HCT116 (cell line): ENCODE measurements around the gene ZYG11A. TPM values are rescaled to one million over a fixed set of nuclear protein-coding genes. Genes with fewer than 3 reads are reported as not detected.

Experiments used
- ATAC-seq: fragments of 200-7000 bp; cut with Tn5 transposase; 2 replicates; pipeline ENCODE4 v1.9.1; 2020; ENCODE audit warnings: mild to moderate bottlenecking, moderate library complexity
- BruUV-seq: library from RNA; stranded (reverse); fragments of 400-500 nt; replicated peaks from 2 replicates; lab custom pipeline; 2021; lab: Mats Ljungman, UMichigan
- CTCF ChIA-PET: fragments of 300-600 bp; sonication (Branson Sonifier 250); formaldehyde crosslinking; loops from one replicate; lab custom pipeline; 2021; ENCODE audit warnings: antibody characterized with exemption; lab: Charles Lee
- POLR2A ChIA-PET: fragments of 300-600, 350-600 bp; sonication (Branson Sonifier 250); formaldehyde crosslinking; loops from one replicate; lab custom pipeline; 2021; ENCODE audit warnings: antibody characterized with exemption; lab: Charles Lee
- RAD21 ChIA-PET, 2 experiments: fragments of 300-600 bp; sonication (Branson Sonifier 250); formaldehyde crosslinking; loops; one replicate each; lab custom pipeline; 2023; ENCODE audit warnings: low total read pairs in 2 of 2; ENCODE audit not compliant: uncharacterized antibody in 2 of 2, unreplicated experiment in 2 of 2, low non-redundant PET in 1 of 2; lab: Charles Lee
- DNase-seq: peaks from one replicate; pipeline ENCODE4 v3.0.0-alpha.2; 2010; ENCODE audit warnings: low read depth, low spot score
- H2AFZ ChIP-seq: fragments of 200-600 bp; shearing (Covaris generic), sonication (generic); 2 replicates; pipeline ENCODE4 v1.6.1; 2017; ENCODE audit warnings: low read depth, mixed run types, mixed read lengths, antibody characterized with exemption, low read length; ENCODE audit not compliant: poor library complexity, severe bottlenecking
- H3K27ac ChIP-seq: 2 replicates; pipeline ENCODE4 v1.5.1; 2012; ENCODE audit warnings: low read depth, low read length
- H3K27me3 ChIP-seq: fragments of 200-600 bp; sonication (generic); 2 replicates; pipeline ENCODE4 v1.6.1; 2016; ENCODE audit warnings: mixed run types, low read length, mixed read lengths; ENCODE audit not compliant: insufficient read depth
- H3K36me3 ChIP-seq, 2 experiments: fragments of 200-500 bp in 1 of 2; fragments of 200-600 bp in 1 of 2; sonication (Bioruptor generic) in 1 of 2; sonication (generic) in 1 of 2; 2 replicates each; pipeline versions ENCODE4 v1.5.1 to v1.6.1; 2014 to 2016; ENCODE audit warnings: low read length in 2 of 2, inconsistent platforms in 1 of 2, mixed read lengths in 1 of 2, mixed run types in 1 of 2; ENCODE audit not compliant: insufficient read depth in 2 of 2, control insufficient read depth in 1 of 2
- H3K4me1 ChIP-seq, 2 experiments: fragments of 200-600 bp in 1 of 2; sonication (generic) in 1 of 2; 2 replicates each; pipeline versions ENCODE4 v1.5.1 to v1.6.1; 2012 to 2017; ENCODE audit warnings: low read length in 2 of 2, inconsistent platforms in 1 of 2, mild to moderate bottlenecking in 1 of 2, mixed read lengths in 1 of 2, mixed run types in 1 of 2, moderate library complexity in 1 of 2; ENCODE audit not compliant: insufficient read depth in 2 of 2, control insufficient read depth in 1 of 2
- H3K4me2 ChIP-seq: fragments of 200-600 bp; sonication (generic); 2 replicates; pipeline ENCODE4 v1.6.1; 2017; ENCODE audit warnings: mixed run types, low read length, mixed read lengths
- H3K4me3 ChIP-seq, 2 experiments: fragments of 200-600 bp in 1 of 2; sonication (generic) in 1 of 2; replicated peaks in 1 of 2; 2 replicates each; pipeline ENCODE4 v1.5.1; 2011 to 2016; ENCODE audit warnings: low read length in 2 of 2, control low read depth in 1 of 2, low read depth in 1 of 2, mild to moderate bottlenecking in 1 of 2, mixed read lengths in 1 of 2, mixed run types in 1 of 2
- H3K79me2 ChIP-seq: fragments of 200-600 bp; sonication (generic); 2 replicates; pipeline ENCODE4 v1.6.1; 2017; ENCODE audit warnings: mild to moderate bottlenecking, mixed run types, low read length, moderate library complexity, mixed read lengths; ENCODE audit not compliant: insufficient read depth
- H3K9ac ChIP-seq: fragments of 200-600 bp; sonication (generic); 2 replicates; pipeline ENCODE4 v1.6.1; 2016; ENCODE audit warnings: low read length, mixed read lengths
- H3K9me2 ChIP-seq: fragments of 200-600 bp; sonication (generic), shearing (Covaris generic); 2 replicates; pipeline ENCODE4 v1.6.1; 2017; ENCODE audit warnings: mixed run types, mild to moderate bottlenecking, moderate library complexity; ENCODE audit not compliant: insufficient read depth
- H3K9me3 ChIP-seq, 2 experiments: fragments of 200-500 bp in 1 of 2; fragments of 200-600 bp in 1 of 2; sonication (Bioruptor generic) in 1 of 2; sonication (generic) in 1 of 2; 2 replicates each; pipeline ENCODE4 v1.6.1; 2014 to 2017; ENCODE audit warnings: low read length in 2 of 2, mixed read lengths in 2 of 2, inconsistent platforms in 1 of 2, low read depth in 1 of 2, mild to moderate bottlenecking in 1 of 2, mixed run types in 1 of 2, moderate library complexity in 1 of 2; ENCODE audit not compliant: control insufficient read depth in 1 of 2, insufficient read depth in 1 of 2
- H4K20me1 ChIP-seq: fragments of 200-600 bp; sonication (generic), shearing (Covaris generic); 2 replicates; pipeline ENCODE4 v1.6.1; 2017; ENCODE audit warnings: mixed run types, mild to moderate bottlenecking, moderate library complexity; ENCODE audit not compliant: insufficient read depth
- CBX3 ChIP-seq: IDR thresholded peaks from 2 replicates; pipeline ENCODE4 v1.6.1; 2012; ENCODE audit warnings: low read depth
- EGR1 ChIP-seq: IDR thresholded peaks from 2 replicates; pipeline ENCODE4 v1.6.1; 2012; ENCODE audit warnings: low read depth
- ELF1 ChIP-seq: IDR thresholded peaks from 2 replicates; pipeline ENCODE4 v1.6.1; 2012; ENCODE audit warnings: low read depth, borderline replicate concordance
- EZH2 ChIP-seq: fragments of 200-600 bp; sonication (generic); IDR thresholded peaks from 2 replicates; pipeline ENCODE4 v1.6.1; 2017; ENCODE audit warnings: antibody characterized with exemption, mixed run types
- EZH2phosphoT487 ChIP-seq: fragments of 200-600 bp; IDR thresholded peaks from 2 replicates; pipeline ENCODE4 v1.6.1; 2018; ENCODE audit warnings: antibody characterized with exemption, borderline replicate concordance
- FOSL1 ChIP-seq: IDR thresholded peaks from 2 replicates; pipeline ENCODE4 v1.6.1; 2012; ENCODE audit warnings: low read depth
- JUND ChIP-seq: IDR thresholded peaks from 2 replicates; pipeline ENCODE4 v1.6.1; 2012
- POLR2A ChIP-seq: IDR thresholded peaks from 2 replicates; pipeline ENCODE4 v1.7.0; 2011; ENCODE audit warnings: borderline replicate concordance; ENCODE audit not compliant: insufficient read depth, insufficient read length; ENCODE audit errors: extremely low read depth
- POLR2AphosphoS5 ChIP-seq: IDR thresholded peaks from 2 replicates; pipeline ENCODE4 v1.6.1; 2011; ENCODE audit warnings: mild to moderate bottlenecking, low read depth, low read length, moderate library complexity
- RAD21 ChIP-seq: IDR thresholded peaks from 2 replicates; pipeline ENCODE4 v1.6.1; 2012; ENCODE audit warnings: low read depth, mild to moderate bottlenecking
- SIN3A ChIP-seq: IDR thresholded peaks from 2 replicates; pipeline ENCODE4 v1.6.1; 2012; ENCODE audit warnings: low read depth
- SP1 ChIP-seq: IDR thresholded peaks from 2 replicates; pipeline ENCODE4 v1.6.1; 2012; ENCODE audit warnings: low read depth
- SRF ChIP-seq: IDR thresholded peaks from 2 replicates; pipeline ENCODE4 v1.6.1; 2012; ENCODE audit warnings: low read depth
- TCF7L2 ChIP-seq: IDR thresholded peaks from 2 replicates; pipeline ENCODE4 v1.7.0; 2011; ENCODE audit warnings: borderline replicate concordance, inconsistent platforms; ENCODE audit not compliant: insufficient read depth, insufficient read length; ENCODE audit errors: extremely low read depth
- ZFX ChIP-seq: fragments of 450-650 bp; IDR thresholded peaks from 2 replicates; pipeline ENCODE4 v1.6.1; 2017
- ZNF274 ChIP-seq: fragments of 200-500 bp; sonication (Bioruptor generic); IDR thresholded peaks from 2 replicates; pipeline ENCODE4 v1.6.1; 2014; ENCODE audit warnings: mild to moderate bottlenecking, low read depth, low read length, inconsistent platforms
- intact Hi-C: fragments of 100-400 bp; cut with micrococcal nuclease; formaldehyde crosslinking; loops from 2 replicates; pipeline ENCODE4 v1.10.0; 2022
- total RNA-seq: library from RNA; stranded (reverse); gene quantifications from one replicate; pipeline ENCODE4 v1.2.1, GENCODE V29; 2021; ENCODE audit not compliant: unreplicated experiment
- TF ChIP-seq, protein P1 (sequence below): IDR thresholded peaks from 2 replicates; pipeline ENCODE4 v1.6.1; 2012
- TF ChIP-seq, protein P2 (sequence below): IDR thresholded peaks from 2 replicates; pipeline ENCODE4 v1.6.1; 2012
- TF ChIP-seq, protein P3 (sequence below), 3 experiments: fragments of 200-600 bp in 1 of 3; sonication (generic) in 1 of 3; IDR thresholded peaks in 2 of 3; conservative IDR thresholded peaks in 1 of 3; 2 replicates each; pipeline ENCODE4 v1.5.1; 2012 to 2017; ENCODE audit warnings: low read depth in 2 of 3, low read length in 2 of 3, antibody characterized with exemption in 1 of 3, borderline replicate concordance in 1 of 3, control low read depth in 1 of 3, mild to moderate bottlenecking in 1 of 3, mixed read lengths in 1 of 3, mixed run types in 1 of 3, moderate library complexity in 1 of 3; ENCODE audit not compliant: insufficient read depth in 1 of 3

The ZYG11A gene
- total RNA-seq, 1 experiment from 2014 or later = 0.05 TPM

DNA sequence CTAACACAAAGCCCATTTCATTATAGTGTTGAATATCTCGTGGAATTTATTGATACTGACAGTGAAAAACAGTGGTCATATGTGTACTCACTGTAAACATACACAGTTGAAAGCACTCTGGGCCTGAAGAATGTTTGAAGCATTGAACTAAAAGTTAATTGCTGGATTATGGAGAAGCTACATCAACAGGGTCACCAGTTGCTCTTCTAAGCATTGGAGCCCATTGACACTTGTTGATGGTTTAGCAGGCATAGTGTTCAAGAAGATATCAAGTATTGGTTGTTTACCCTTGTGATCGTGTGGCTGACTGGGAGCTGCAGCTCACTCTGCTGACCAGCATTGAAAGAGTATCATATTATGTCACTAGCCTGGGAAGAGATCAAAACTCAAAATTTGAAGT, 10.3 kb downstream of the ZYG11A start:
- H3K4me2 ChIP-seq = no peak overlapping the region
- H3K27ac ChIP-seq = no peak overlapping the region
- H4K20me1 ChIP-seq = no peaks in the 10 kb centered on the region
- TF ChIP-seq POLR2A (no peak), EZH2phosphoT487 (no peak), SIN3A (no peak), EZH2 (no peak), POLR2AphosphoS5 (no peak), CBX3 (no peak), ELF1 (no peak), EGR1 (no peak), ZFX (no peak), FOSL1 (no peak), SRF (no peak), ZNF274 (no peak), RAD21 (no peak), TCF7L2 (no peak), JUND (no peak), SP1 (no peak)
- TF ChIP-seq, protein P1, sequence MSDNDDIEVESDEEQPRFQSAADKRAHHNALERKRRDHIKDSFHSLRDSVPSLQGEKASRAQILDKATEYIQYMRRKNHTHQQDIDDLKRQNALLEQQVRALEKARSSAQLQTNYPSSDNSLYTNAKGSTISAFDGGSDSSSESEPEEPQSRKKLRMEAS = no peak
- TF ChIP-seq, protein P2, sequence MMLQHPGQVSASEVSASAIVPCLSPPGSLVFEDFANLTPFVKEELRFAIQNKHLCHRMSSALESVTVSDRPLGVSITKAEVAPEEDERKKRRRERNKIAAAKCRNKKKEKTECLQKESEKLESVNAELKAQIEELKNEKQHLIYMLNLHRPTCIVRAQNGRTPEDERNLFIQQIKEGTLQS = no peak
- TF ChIP-seq, protein P3, sequence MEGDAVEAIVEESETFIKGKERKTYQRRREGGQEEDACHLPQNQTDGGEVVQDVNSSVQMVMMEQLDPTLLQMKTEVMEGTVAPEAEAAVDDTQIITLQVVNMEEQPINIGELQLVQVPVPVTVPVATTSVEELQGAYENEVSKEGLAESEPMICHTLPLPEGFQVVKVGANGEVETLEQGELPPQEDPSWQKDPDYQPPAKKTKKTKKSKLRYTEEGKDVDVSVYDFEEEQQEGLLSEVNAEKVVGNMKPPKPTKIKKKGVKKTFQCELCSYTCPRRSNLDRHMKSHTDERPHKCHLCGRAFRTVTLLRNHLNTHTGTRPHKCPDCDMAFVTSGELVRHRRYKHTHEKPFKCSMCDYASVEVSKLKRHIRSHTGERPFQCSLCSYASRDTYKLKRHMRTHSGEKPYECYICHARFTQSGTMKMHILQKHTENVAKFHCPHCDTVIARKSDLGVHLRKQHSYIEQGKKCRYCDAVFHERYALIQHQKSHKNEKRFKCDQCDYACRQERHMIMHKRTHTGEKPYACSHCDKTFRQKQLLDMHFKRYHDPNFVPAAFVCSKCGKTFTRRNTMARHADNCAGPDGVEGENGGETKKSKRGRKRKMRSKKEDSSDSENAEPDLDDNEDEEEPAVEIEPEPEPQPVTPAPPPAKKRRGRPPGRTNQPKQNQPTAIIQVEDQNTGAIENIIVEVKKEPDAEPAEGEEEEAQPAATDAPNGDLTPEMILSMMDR (IDR thresholded peaks at IDR 0.05 in 2 of 3, conservative IDR thresholded peaks at IDR 0.05 in 1 of 3; ENCODE audit: borderline replicate concordance in 1 of 3, insufficient read depth in 1 of 3, low read depth in 2 of 3, low read length in 2 of 3) = no peak
- no TSS peak for BruUV-seq
- no peaks in the 10 kb centered on the region for H3K36me3 ChIP-seq
- POLR2A ChIA-PET = no interaction called here
- ATAC-seq (no peak), DNase-seq (no peak)
- H3K9me3 ChIP-seq = no peaks in the 10 kb centered on the region
- no peak overlapping the region for H3K4me3 ChIP-seq
- H3K9ac ChIP-seq = no peak overlapping the region
- H3K79me2 ChIP-seq = no peaks in the 10 kb centered on the region
- intact Hi-C loops = no loop called here
- H2AFZ ChIP-seq = no peak overlapping the region
- no peaks in the 10 kb centered on the region for H3K9me2 ChIP-seq
- peaks cover 0 to 4% of the 10 kb centered on the region in 2 experiments; a peak in 1 of 4 replicates for H3K4me1 ChIP-seq
- RAD21 ChIA-PET = interaction anchor here in 1 of 2 experiments (0.7 kb wide), 1 partner anchor 205 kb away, joined by 3 read pairs; no protein-coding TSS in a partner anchor
- CTCF ChIA-PET = no interaction called here
- H3K27me3 ChIP-seq = no peaks in the 10 kb centered on the region
